ES-I3 (cell line): ENCODE measurements around the gene LZTS2.
"Not testable (repeated sequence)": the region's sequence is repeated elsewhere in the genome, so short reads cannot be mapped to it uniquely, and the experiment has no call there.

Source experiments
- H3K36me3 ChIP-seq: 2 replicates; pipeline ENCODE4 v1.6.1; 2013; ENCODE audit warnings: mild to moderate bottlenecking, low read length, control low read depth, moderate library complexity; ENCODE audit not compliant: insufficient read depth
- H3K4me1 ChIP-seq: 2 replicates; pipeline ENCODE4 v1.6.1; 2013; ENCODE audit warnings: mild to moderate bottlenecking, control low read depth, low read length; ENCODE audit not compliant: insufficient read depth
- H3K9ac ChIP-seq: 2 replicates; pipeline ENCODE4 v1.6.1; 2013; ENCODE audit warnings: low read depth, mild to moderate bottlenecking, low read length, moderate library complexity
- H3K9me3 ChIP-seq: 2 replicates; pipeline ENCODE4 v1.6.1; 2013; ENCODE audit warnings: mild to moderate bottlenecking, low read length, moderate library complexity; ENCODE audit not compliant: control insufficient read depth, insufficient read depth

LZTS2 gene

DNA sequence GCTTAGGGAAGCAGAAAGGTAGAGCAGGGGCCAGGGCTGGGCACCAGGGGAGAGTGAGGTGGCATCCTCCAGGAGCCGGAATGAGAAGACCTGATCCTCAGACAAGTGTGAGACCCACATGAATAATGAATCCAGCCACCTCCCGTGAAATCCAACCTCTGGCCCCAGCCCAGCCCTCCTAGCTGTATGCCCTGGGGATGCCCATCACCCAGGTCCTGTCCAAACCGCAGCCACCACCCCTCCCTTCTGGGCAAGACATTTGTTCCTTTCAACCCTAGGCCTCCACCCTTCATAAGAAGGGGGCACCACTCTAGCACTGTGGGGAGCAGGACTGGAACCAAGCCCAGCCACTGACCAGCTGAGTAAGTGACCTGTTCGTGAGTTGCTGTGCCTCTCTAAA, 21.6 kb downstream of the LZTS2 start:
- no peaks in the 10 kb centered on the region for H3K36me3 ChIP-seq
- H3K9me3 ChIP-seq: no peaks in the 10 kb centered on the region
- no peak overlapping the region for H3K9ac ChIP-seq
- H3K4me1 ChIP-seq: no peaks in the 10 kb centered on the region; the same call in 1 of the 2 replicates

DNA sequence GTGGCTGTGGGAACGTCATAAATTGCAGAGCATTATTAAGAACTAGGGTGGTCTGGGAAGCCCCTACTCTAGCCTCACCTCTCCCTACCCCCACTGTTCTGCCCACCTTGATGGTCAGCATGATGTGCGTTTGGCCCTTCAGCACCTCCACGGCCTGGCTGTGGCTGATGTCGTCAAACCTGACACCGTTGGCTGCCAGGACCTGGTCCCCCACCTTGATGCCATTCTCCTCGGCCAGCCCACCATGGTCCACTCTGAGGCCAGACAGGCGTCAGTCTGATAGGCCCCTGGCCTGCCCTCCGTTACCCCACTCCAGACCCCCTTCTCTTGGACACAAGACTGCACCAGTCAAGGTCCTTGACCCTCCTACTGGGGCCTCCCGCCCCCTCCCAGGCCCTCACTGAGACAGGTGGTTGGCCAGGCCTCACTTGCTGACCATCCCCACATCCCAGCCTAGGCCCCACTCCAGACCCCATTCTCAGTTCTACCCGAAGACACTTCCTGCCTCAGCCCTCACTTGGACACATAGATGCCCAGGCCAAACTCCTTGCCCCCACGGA, 22.2 kb downstream of the LZTS2 start:
- Histone ChIP-seq H3K36me3 (no peaks in the 10 kb centered on the region), H3K9me3 (no peaks in the 10 kb centered on the region), H3K9ac (no peak overlapping the region)

DNA sequence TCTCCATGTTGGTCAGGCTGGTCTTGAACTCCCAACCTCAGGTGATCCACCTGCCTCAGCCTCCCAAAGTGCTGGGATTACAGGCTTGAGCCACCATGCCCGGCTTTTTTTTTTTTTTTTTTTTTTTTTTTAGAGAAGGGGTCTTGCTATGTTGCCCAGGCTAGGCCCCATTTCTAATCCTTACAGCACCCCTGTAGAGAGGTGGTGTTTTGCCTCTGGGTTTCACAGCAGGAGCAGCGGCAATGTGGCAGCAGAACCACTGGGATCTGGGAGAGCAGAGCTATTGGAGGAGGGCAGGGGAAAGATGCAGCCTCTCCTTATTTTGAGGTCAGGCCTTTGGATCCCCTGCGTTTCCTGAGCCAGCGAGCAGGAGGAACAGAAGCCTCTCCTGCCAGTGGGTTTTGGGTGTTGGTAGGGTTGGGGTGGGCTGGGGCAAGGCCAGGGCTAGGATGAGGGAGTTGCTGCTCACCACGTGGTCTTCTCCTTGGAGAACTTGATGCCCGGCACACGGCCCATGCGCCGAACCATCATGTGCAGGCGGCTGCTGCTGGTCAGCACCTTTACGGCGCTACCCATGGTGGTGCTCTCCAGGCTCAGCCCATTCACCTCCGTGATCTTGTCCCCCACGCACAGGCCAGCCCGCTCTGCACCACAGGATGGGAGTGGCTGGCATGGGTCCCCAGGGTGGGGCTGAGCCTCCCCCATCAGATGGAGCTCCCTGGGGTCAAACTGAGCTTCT, 23.5 kb downstream of the LZTS2 start:
- no peaks in the 10 kb centered on the region; the same call in 1 of the 2 replicates for H3K4me1 ChIP-seq
- no peaks in the 10 kb centered on the region for H3K9me3 ChIP-seq
- no peak overlapping the region for H3K9ac ChIP-seq
- no peaks in the 10 kb centered on the region for H3K36me3 ChIP-seq

More for the DNA sequence above, 22.2 kb downstream of the LZTS2 start:
- no peaks in the 10 kb centered on the region; the same call in 1 of the 2 replicates for H3K4me1 ChIP-seq

DNA sequence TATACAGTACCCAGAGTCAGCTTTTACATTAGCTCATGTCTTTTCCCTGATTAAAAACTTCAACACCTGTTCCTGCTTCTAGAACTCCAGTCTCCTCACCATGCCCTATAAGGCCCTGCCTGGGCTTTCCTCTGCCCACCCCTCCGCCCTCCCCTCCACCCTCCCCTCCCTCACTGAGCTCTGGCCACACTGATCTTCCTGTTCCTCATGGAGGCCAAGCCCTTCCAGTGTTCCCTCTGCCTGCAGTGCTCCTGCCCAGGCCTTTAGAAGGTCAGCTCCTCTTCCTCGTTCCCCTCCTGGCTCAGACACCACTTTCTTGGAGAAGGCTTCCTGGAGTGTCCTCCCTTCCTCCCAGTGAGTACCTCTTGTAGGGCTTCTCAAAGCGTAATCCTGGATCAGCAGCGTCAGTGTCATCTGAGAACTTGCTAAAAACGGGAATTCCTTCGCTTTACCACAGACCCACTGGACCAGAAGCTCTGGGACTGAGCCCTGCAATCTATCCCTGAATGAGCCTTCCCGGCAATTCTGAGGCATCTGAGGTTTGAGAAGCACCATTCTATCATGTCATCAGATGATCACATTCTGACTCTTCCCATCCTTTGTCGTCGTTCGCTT, 27.6 kb downstream of the LZTS2 start:
- H3K4me1 ChIP-seq: peaks cover 11% of the 10 kb centered on the region
- H3K9ac ChIP-seq: no peak overlapping the region

DNA sequence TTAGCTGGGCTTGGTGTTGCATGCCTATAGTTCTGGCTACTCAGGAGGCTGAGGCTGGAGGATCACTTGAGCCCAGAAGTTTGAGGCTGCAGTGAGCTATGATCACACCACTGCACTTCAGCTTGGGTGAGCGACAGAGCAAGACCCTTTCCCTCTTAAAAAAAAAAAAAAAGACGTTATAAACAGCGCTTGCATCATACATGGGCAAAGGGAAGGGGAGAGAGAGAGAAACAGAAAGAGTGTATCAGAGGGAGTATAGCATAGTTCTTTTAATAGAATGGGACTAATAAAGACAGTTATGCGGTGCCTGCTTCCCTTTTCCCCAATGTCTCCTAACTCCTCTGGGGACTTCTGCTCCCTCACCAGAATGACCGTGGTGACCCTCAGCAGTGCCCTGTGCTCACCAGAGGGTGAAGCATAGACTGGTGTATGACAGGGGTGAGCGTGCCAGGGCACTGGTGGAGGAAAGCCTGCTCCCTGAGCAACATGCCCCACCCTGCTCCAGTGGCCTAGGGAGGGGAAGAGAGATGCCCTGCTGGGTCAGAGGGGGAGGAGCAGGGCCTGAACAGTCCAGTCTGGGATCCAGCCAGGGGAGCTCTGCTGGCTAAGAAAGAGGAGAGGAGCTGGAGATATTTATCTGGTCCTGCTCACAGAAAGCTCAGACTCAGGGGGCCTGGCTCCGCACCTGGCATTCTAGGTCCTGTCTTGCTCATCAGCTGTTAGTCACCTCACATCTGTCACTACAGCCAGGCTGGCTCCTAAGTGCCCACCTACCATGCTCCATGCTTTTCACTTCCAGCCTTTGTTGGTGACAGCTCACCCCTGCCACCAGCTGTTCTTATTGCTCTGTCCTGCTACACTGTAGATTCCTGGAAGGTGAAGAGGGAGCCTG, 29.1 kb downstream of the LZTS2 start:
- Histone ChIP-seq H3K4me1 (peaks cover 14% of the 10 kb centered on the region), H3K9me3 (no peaks in the 10 kb centered on the region), H3K9ac (no peak overlapping the region), H3K36me3 (no peaks in the 10 kb centered on the region)

More for the DNA sequence above, 27.6 kb downstream of the LZTS2 start:
- H3K36me3 ChIP-seq: no peaks in the 10 kb centered on the region
- no peaks in the 10 kb centered on the region for H3K9me3 ChIP-seq

DNA sequence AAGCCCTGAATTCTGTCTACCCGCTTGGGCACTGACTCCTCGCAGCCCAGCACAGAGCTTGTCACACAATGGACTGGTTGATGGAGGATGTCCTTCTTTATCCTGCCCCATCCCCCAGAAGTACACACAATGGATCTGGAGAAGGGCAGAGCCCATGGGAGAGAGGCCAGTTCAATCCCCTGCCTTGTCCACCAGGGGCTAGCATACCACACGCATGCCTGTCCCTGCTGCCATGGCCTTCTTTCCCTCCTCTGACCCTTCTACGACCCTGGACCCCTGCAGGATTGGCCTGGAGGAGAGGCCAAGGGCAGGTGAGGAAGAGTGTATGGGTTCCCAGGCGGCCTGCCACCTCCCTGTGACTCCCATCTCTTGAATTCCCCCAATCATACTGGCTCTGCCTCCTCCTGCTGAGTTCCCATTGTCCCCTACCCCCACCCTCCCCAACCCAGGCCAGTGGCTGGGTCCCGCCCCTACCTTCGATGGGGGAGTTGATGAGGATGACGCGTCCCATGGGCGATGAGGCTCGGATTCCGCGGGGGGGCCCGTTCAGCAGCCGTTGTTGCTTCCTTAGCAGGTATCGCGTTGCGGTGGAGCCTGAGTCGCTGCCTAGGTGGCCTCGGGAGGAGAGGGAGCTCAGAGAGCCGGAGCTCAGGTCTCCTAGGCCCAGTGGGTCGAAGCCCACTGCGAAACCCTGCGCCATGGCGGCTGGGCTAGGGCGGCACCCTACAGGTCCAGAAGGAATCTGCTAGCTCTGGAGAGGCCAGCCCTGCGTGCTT, 30.1 kb downstream of the LZTS2 start:
- Histone ChIP-seq H3K9me3 (no peaks in the 10 kb centered on the region), H3K36me3 (no peaks in the 10 kb centered on the region), H3K9ac (peak overlapping the region; percentile 47; the same call in 1 of the 2 replicates)

DNA sequence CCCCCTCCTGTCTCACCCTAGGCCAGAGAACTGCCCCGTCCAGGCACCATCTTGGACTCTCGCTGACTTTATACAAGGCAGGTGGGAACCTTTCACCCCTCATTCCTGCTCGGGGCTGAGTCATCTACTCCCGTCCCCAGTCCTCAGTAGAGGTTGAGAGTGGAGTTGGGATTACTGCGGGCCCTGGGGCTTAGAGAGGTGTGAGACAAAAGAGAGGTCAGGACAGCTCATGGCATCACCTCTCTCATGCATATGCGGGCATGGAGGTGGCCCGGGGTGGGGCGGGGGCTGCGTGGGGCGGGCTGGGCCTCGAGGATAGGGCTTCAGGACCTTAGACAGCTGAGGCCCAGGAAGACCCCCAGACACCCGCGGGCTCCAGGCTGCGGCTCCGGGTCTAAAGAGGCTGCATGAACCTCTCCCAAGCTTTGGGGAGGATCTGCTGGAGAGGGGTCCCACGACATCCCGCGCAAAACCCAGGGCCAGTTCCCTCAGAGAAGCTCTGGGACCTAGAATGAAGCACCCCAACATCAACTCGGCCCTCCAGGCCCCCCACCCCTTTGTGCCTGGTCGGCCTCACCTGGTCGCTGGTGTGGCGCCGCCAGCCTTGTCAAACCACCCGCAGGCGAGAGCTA, 31.0 kb downstream of the LZTS2 start:
- Histone ChIP-seq H3K9me3 (no peaks in the 10 kb centered on the region), H3K4me1 (peaks cover 14% of the 10 kb centered on the region), H3K36me3 (no peaks in the 10 kb centered on the region), H3K9ac (peak overlapping the region; percentile 47)

More for the DNA sequence above, 30.1 kb downstream of the LZTS2 start:
- H3K4me1 ChIP-seq: peaks cover 14% of the 10 kb centered on the region

DNA sequence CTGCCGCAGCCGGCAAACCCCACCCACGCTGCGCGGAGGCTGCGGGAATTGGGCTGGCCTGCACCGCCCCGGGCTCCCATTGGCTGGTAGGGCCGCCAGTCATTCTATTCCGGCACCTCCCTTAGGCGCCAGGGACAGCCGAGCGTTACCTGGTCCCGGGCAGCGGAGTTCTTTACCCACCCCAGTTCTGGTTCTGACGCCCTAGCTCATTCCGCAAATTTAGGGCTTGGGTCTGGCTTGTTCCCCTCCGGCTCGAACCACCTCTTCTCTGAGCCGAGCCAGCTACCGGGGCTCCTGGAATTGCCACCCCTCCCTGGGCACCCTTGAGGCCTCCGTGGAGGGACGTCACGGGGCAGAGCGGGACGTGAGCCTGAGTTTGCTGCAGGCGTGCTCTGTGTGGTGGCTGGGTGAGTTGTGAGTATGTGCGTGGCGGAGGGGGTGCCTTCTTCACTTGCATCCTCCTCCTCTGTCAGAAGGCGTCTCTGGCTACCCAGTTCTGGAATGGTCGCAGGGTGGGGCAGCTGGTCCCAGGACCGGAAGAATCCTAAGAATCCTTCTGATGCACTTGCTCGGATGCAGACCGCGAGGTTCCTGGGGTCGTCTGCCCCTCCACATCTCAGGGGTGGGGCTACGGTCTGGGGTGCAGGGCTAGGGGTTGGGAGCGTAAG, 31.7 kb downstream of the LZTS2 start, which contains the start of the genes PDZD7 and SFXN3:
TSS of gene PDZD7 (minus strand) at position 2 of the 668 bp plus-strand sequence. CDS start 910 bp downstream, outside the sequence.
TSS of gene SFXN3 (plus strand) at position 107 of the 668 bp plus-strand sequence. CDS start 3,461 bp downstream, outside the sequence.
- H3K9ac ChIP-seq: peak within 1 kb of the TSS; percentile 47

DNA sequence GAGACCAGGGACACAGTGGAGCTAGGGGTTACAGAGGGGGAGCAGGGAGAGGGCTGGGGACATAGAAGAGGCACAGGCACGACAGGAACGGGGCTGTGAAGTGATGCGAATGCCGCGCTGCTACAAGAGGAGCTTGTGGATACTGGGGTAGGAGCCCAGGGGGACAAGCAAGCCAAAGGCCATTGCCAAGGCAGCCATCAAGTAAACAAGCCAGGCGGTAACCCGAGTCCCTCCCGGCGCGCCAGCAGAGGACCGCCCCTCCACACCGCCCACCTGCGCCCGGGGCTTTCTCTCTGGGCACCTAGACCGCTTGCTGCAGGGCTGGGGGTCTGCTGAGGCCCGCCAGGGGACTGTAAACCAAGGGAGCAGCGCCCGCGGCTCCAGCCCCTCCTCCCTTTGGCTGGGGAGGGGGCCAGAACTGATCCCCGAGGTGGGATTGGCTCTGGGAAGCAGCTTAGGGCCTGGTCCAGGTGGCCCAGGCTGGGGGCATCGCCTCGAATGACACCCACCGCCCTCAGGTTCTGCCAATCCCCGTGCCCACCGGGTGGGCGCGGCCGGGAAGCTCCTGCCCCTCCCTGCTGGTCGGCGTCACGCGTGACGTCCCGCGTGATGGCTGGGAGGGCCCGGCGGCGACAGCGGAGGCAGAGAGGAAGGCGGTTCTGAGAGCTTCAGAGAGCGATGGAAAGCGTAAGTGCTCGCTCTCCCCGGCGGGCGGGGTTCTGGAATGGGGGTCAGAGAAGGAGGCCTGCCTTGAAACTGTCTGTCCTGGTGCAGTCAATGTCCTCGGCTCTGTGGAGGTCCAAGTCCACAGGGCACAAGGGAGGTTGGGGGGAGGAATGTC, 32.4 kb downstream of the LZTS2 start:
- peaks cover 14% of the 10 kb centered on the region for H3K4me1 ChIP-seq
- H3K9me3 ChIP-seq: no peaks in the 10 kb centered on the region
- H3K36me3 ChIP-seq: no peaks in the 10 kb centered on the region
- H3K9ac ChIP-seq: peak overlapping the region; percentile 47; the same call in 1 of the 2 replicates

More for the DNA sequence above, 31.7 kb downstream of the LZTS2 start, which contains the start of the genes PDZD7 and SFXN3:
- Histone ChIP-seq H3K9me3 (no peaks in the 10 kb centered on the region), H3K36me3 (no peaks in the 10 kb centered on the region), H3K4me1 (peaks cover 14% of the 10 kb centered on the region)

DNA sequence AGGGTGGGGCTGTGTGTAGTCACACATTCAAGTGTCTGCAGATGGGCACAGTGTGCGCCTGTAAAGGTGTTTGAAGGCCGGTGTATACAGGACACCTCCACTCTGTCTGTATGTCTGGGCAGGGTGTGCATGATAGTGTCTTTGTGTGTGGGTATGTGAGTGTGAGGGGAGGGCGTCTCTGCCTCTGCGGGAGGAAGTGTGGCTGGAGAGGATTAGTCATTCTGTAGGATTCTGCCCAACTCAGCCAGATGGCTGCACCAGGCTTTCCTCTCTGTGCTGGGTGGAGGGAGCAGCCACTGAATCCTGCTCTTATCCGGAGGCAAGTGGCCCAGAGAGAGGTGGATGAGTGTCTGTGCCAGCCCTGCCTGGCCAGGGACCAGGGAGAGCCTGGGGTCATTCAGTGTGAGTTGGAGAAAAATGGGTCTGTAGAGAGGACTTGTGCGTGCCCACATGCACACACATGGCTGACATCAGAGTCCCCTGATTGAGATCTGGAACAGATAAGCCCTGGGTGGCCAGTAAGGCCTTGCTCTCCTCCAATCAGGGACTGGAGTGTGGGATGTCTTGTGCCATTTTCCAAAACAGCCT, 33.1 kb downstream of the LZTS2 start:
- H3K9me3 ChIP-seq: no peaks in the 10 kb centered on the region
- no peaks in the 10 kb centered on the region for H3K36me3 ChIP-seq
- peak overlapping the region; percentile 47; the same call in 1 of the 2 replicates for H3K9ac ChIP-seq
- peaks cover 14% of the 10 kb centered on the region for H3K4me1 ChIP-seq

DNA sequence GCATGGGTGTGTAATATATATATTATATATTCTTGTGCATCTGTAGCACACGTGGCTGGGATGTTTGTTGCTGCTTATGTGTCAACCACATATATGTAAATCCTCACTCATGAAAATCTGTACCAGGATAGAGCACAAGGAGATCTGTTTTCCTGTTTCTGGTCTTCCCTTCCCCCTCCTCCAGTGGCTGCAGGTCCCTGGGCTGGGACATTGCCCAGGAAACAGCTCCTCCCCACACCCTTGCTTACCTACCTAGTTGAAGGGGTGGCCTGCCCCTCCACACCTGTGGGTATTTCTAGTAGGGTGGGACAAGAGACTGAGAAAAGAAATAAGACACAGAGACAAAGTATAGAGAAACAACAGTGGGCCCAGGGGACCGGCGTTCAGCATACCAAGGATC, 33.7 kb downstream of the LZTS2 start:
- H3K9me3 ChIP-seq: no peaks in the 10 kb centered on the region
- no peak overlapping the region for H3K9ac ChIP-seq
- peaks cover 14% of the 10 kb centered on the region for H3K4me1 ChIP-seq
- H3K36me3 ChIP-seq: no peaks in the 10 kb centered on the region

DNA sequence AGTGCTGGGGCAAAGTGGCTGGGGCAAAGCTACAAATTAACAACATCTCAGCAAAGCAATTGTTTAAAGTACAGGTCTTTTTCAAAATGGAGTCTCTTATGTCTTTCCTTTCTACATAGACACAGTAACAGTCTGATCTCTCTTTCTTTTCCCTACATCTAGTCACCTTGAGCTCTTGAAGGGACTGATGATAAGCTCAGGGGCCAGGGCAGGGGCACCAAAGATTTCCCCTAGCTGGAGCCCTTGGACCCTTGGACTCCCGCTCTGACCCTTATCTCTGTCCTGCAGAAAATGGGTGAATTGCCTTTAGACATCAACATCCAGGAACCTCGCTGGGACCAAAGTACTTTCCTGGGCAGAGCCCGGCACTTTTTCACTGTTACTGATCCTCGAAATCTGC, 34.8 kb downstream of the LZTS2 start:
- H3K9me3 ChIP-seq, H3K9ac ChIP-seq, H3K4me1 ChIP-seq: not testable (repeated sequence)

More for the DNA sequence above, 34.8 kb downstream of the LZTS2 start:
- H3K36me3 ChIP-seq: not testable (repeated sequence)
